ENCODE measurements around the gene RIC1. TPM values are rescaled to one million over a fixed set of nuclear protein-coding genes. Genes with fewer than 3 reads are reported as not detected.
"Not testable (repeated sequence)": the region's sequence is repeated elsewhere in the genome, so short reads cannot be mapped to it uniquely, and the experiment has no call there.

The RIC1 gene
- polyA plus RNA-seq, 4 donors = 3.9 to 16.5 (median 6.8) TPM

- peaks cover 14 to 28% (median 26%) of the 10 kb centered on the region in 3 donors for H3K36me3 ChIP-seq (ENCODE audit: control insufficient read depth in 3 of 3, insufficient read depth in 2 of 3, low read depth in 1 of 3, low read length in 3 of 3)
- no peaks in the 10 kb centered on the region for H3K4me1 ChIP-seq (ENCODE audit: control insufficient read depth in 3 of 3, insufficient read depth in 2 of 3, low read depth in 1 of 3, low read length in 2 of 3)
- H3K27ac ChIP-seq (ENCODE audit: low read depth in 1 of 3, low read length in 2 of 3) = no peak overlapping the region
- no peaks in the 10 kb centered on the region for H3K27me3 ChIP-seq (ENCODE audit: control insufficient read depth in 3 of 3, insufficient read depth in 3 of 3, low read length in 3 of 3)
- no peak overlapping the region for H3K4me3 ChIP-seq (ENCODE audit: low read depth in 1 of 3, low read length in 3 of 3)
- no peaks in the 10 kb centered on the region for H3K9me3 ChIP-seq (ENCODE audit: control insufficient read depth in 2 of 2, insufficient read depth in 1 of 2, low read depth in 1 of 2, low read length in 1 of 2)
- 72 to 97% (median 90%) methylated on average over 1 of the region's 1 CpG for WGBS, 3 donors
- no peak for FAIRE-seq
- no peak for DNase-seq
Observed at GRCh38 chr9:5764130-5764868, 135.4 kb downstream of the RIC1 start.

- Histone ChIP-seq H3K27ac (ENCODE audit: low read depth in 1 of 3, low read length in 2 of 3) (no peak overlapping the region), H3K27me3 (ENCODE audit: control insufficient read depth in 3 of 3, insufficient read depth in 3 of 3, low read length in 3 of 3) (no peaks in the 10 kb centered on the region), H3K36me3 (ENCODE audit: control insufficient read depth in 3 of 3, insufficient read depth in 2 of 3, low read depth in 1 of 3, low read length in 3 of 3) (peaks cover 14 to 28% (median 27%) of the 10 kb centered on the region in 3 donors), H3K4me3 (ENCODE audit: low read depth in 1 of 3, low read length in 3 of 3) (no peak overlapping the region), H3K9me3 (ENCODE audit: control insufficient read depth in 2 of 2, insufficient read depth in 1 of 2, low read depth in 1 of 2, low read length in 1 of 2) (no peaks in the 10 kb centered on the region), H3K4me1 (ENCODE audit: control insufficient read depth in 3 of 3, insufficient read depth in 2 of 3, low read depth in 1 of 3, low read length in 2 of 3) (no peaks in the 10 kb centered on the region)
- FAIRE-seq = no peak
- WGBS, 3 donors = 78 to 86% (median 84%) methylated on average over 5 of the region's 5 CpGs
- no peak for DNase-seq
Observed at GRCh38 chr9:5767968-5768932, 139.3 kb downstream of the RIC1 start.

- H3K27me3 ChIP-seq (ENCODE audit: control insufficient read depth in 3 of 3, insufficient read depth in 3 of 3, low read length in 3 of 3) = no peaks in the 10 kb centered on the region
- DNase-seq = peak in 1 of 2 donors; percentile 5
- H3K9me3 ChIP-seq (ENCODE audit: control insufficient read depth in 2 of 2, insufficient read depth in 1 of 2, low read depth in 1 of 2, low read length in 1 of 2) = peaks cover 0 to under 1% of the 10 kb centered on the region in 2 donors
- no peak overlapping the region for H3K4me3 ChIP-seq (ENCODE audit: low read depth in 1 of 3, low read length in 3 of 3)
- FAIRE-seq = no peak
- H3K36me3 ChIP-seq (ENCODE audit: control insufficient read depth in 3 of 3, insufficient read depth in 2 of 3, low read depth in 1 of 3, low read length in 3 of 3) = peaks cover 13 to 26% (median 15%) of the 10 kb centered on the region in 3 donors
- whole genome bisulfite sequencing, 3 donors = 89 to 95% (median 94%) methylated on average over 3 of the region's 3 CpGs
- no peaks in the 10 kb centered on the region for H3K4me1 ChIP-seq (ENCODE audit: control insufficient read depth in 3 of 3, insufficient read depth in 2 of 3, low read depth in 1 of 3, low read length in 2 of 3)
- H3K27ac ChIP-seq (ENCODE audit: low read depth in 1 of 3, low read length in 2 of 3) = no peak overlapping the region
Observed at GRCh38 chr9:5773324-5773999, 144.6 kb downstream of the RIC1 start.

- H3K27me3 ChIP-seq (ENCODE audit: control insufficient read depth in 3 of 3, insufficient read depth in 3 of 3, low read length in 3 of 3) = no peaks in the 10 kb centered on the region
- DNase-seq (no peak), FAIRE-seq (no peak)
- H3K9me3 ChIP-seq (ENCODE audit: control insufficient read depth in 2 of 2, insufficient read depth in 1 of 2, low read depth in 1 of 2, low read length in 1 of 2) = peaks cover 0 to 20% of the 10 kb centered on the region in 2 donors
- H3K4me1 ChIP-seq (ENCODE audit: control insufficient read depth in 3 of 3, insufficient read depth in 2 of 3, low read depth in 1 of 3, low read length in 2 of 3) = no peaks in the 10 kb centered on the region
- peaks cover 14 to 28% (median 22%) of the 10 kb centered on the region in 3 donors for H3K36me3 ChIP-seq (ENCODE audit: control insufficient read depth in 3 of 3, insufficient read depth in 2 of 3, low read depth in 1 of 3, low read length in 3 of 3)
- H3K27ac ChIP-seq (ENCODE audit: low read depth in 1 of 3, low read length in 2 of 3) = no peak overlapping the region
- no peak overlapping the region for H3K4me3 ChIP-seq (ENCODE audit: low read depth in 1 of 3, low read length in 3 of 3)
- 95 to 100% (median 96%) methylated on average over 1 of the region's 1 CpG for WGBS, 3 donors
Observed at GRCh38 chr9:5778805-5779204, 149.9 kb downstream of the RIC1 start.

- peaks cover 7 to 20% (median 19%) of the 10 kb centered on the region in 3 donors for H3K36me3 ChIP-seq (ENCODE audit: control insufficient read depth in 3 of 3, insufficient read depth in 2 of 3, low read depth in 1 of 3, low read length in 3 of 3)
- not testable (repeated sequence) for H3K4me3 ChIP-seq (ENCODE audit: low read depth in 1 of 3, low read length in 3 of 3); H3K27ac ChIP-seq (ENCODE audit: low read depth in 1 of 3, low read length in 2 of 3); H3K4me1 ChIP-seq (ENCODE audit: control insufficient read depth in 3 of 3, insufficient read depth in 2 of 3, low read depth in 1 of 3, low read length in 2 of 3); H3K27me3 ChIP-seq (ENCODE audit: control insufficient read depth in 3 of 3, insufficient read depth in 3 of 3, low read length in 3 of 3); FAIRE-seq; DNase-seq
- 92 to 96% (median 94%) methylated on average over 4 of the region's 4 CpGs for WGBS, 3 donors
- peaks cover 0 to 20% of the 10 kb centered on the region in 2 donors for H3K9me3 ChIP-seq (ENCODE audit: control insufficient read depth in 2 of 2, insufficient read depth in 1 of 2, low read depth in 1 of 2, low read length in 1 of 2)
Observed at GRCh38 chr9:5779705-5780218, 150.9 kb downstream of the RIC1 start.

GRCh38 chr9:5783420-5783819, 154.5 kb downstream of the RIC1 start:
- Histone ChIP-seq H3K9me3 (ENCODE audit: control insufficient read depth in 2 of 2, insufficient read depth in 1 of 2, low read depth in 1 of 2, low read length in 1 of 2) (peaks cover 0 to 20% of the 10 kb centered on the region in 2 donors), H3K36me3 (ENCODE audit: control insufficient read depth in 3 of 3, insufficient read depth in 2 of 3, low read depth in 1 of 3, low read length in 3 of 3) (peaks cover 11 to 25% (median 20%) of the 10 kb centered on the region in 3 donors)
- DNase-seq; H3K27me3 ChIP-seq (ENCODE audit: control insufficient read depth in 3 of 3, insufficient read depth in 3 of 3, low read length in 3 of 3); FAIRE-seq; H3K27ac ChIP-seq (ENCODE audit: low read depth in 1 of 3, low read length in 2 of 3); H3K4me3 ChIP-seq (ENCODE audit: low read depth in 1 of 3, low read length in 3 of 3); H3K4me1 ChIP-seq (ENCODE audit: control insufficient read depth in 3 of 3, insufficient read depth in 2 of 3, low read depth in 1 of 3, low read length in 2 of 3): not testable (repeated sequence)
- 99% methylated on average over 3 of the region's 3 CpGs for WGBS, 3 donors

GRCh38 chr9:5783982-5784381, 155.1 kb downstream of the RIC1 start:
- WGBS, 3 donors = 73 to 92% (median 78%) methylated on average over 1 of the region's 1 CpG
- FAIRE-seq = no peak
- peak in 1 of 2 donors; percentile 13 for DNase-seq
- Histone ChIP-seq H3K36me3 (ENCODE audit: control insufficient read depth in 3 of 3, insufficient read depth in 2 of 3, low read depth in 1 of 3, low read length in 3 of 3) (peaks cover 7 to 20% (median 15%) of the 10 kb centered on the region in 3 donors), H3K4me3 (ENCODE audit: low read depth in 1 of 3, low read length in 3 of 3) (no peak overlapping the region), H3K4me1 (ENCODE audit: control insufficient read depth in 3 of 3, insufficient read depth in 2 of 3, low read depth in 1 of 3, low read length in 2 of 3) (no peaks in the 10 kb centered on the region), H3K27me3 (ENCODE audit: control insufficient read depth in 3 of 3, insufficient read depth in 3 of 3, low read length in 3 of 3) (no peaks in the 10 kb centered on the region), H3K9me3 (ENCODE audit: control insufficient read depth in 2 of 2, insufficient read depth in 1 of 2, low read depth in 1 of 2, low read length in 1 of 2) (peaks cover 0 to 14% of the 10 kb centered on the region in 2 donors), H3K27ac (ENCODE audit: low read depth in 1 of 3, low read length in 2 of 3) (no peak overlapping the region)

Data from small intestine (tissue), 7 donors.